ENCODE measurements around the gene EIPR1.

DNA sequence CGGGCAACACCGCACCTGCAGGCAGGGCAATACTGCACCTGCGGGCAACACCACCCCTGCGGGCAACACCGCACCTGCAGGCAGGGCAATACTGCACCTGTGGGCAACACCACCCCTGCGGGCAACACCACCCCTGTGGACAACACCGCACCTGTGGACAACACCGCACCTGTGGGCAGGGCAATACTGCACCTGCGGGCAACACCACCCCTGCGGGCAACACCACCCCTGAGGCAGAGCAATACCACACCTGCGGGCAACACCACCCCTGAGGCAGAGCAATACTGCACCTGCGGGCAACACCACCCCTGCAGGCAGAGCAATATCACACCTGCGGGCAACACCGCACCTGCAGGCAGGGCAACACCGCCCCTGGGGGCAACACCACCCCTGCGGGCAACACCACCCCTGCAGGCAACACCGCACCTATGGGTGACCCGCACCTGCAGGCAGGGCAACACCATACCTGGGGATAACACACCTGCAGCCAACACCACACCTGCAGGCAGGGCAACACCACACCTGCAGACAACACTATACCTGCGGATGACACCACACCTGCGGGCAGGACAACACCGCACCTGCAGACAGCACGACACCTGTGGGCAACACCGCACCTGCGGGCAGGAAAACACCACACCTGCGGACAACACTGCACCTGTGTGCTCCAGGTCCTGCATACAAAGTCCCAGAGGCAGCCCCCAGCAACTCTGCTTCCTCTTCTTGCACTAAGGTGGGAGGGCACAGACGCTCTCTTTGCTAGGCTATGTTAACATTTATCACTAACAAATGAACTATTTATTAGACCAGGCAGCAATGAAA is 57.7 kb downstream of the EIPR1 start:
- TF ChIP-seq, protein P1, sequence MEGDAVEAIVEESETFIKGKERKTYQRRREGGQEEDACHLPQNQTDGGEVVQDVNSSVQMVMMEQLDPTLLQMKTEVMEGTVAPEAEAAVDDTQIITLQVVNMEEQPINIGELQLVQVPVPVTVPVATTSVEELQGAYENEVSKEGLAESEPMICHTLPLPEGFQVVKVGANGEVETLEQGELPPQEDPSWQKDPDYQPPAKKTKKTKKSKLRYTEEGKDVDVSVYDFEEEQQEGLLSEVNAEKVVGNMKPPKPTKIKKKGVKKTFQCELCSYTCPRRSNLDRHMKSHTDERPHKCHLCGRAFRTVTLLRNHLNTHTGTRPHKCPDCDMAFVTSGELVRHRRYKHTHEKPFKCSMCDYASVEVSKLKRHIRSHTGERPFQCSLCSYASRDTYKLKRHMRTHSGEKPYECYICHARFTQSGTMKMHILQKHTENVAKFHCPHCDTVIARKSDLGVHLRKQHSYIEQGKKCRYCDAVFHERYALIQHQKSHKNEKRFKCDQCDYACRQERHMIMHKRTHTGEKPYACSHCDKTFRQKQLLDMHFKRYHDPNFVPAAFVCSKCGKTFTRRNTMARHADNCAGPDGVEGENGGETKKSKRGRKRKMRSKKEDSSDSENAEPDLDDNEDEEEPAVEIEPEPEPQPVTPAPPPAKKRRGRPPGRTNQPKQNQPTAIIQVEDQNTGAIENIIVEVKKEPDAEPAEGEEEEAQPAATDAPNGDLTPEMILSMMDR (IDR thresholded peaks at IDR 0.05) = no peak
- no peak for TF ChIP-seq EP300 (IDR thresholded peaks at IDR 0.05)

Data from ovary (tissue), 3 donors.